BJ (cell line): Measurements from ENCODE around the gene FBXO28. TPM values are rescaled to one million over a fixed set of nuclear protein-coding genes. Genes with fewer than 3 reads are reported as not detected.

Experiments used
- CTCF ChIA-PET: fragments of 350-600 bp; formaldehyde crosslinking; extraction: SDS; loops from one replicate; lab custom pipeline; 2021; ENCODE audit warnings: antibody characterized with exemption, inconsistent platforms; lab: Yijun Ruan, JAX
- POLR2A ChIA-PET: fragments of 300-600 bp; sonication (Branson Sonifier 250); formaldehyde crosslinking; extraction: SDS; loops from one replicate; lab custom pipeline; 2021; ENCODE audit warnings: antibody characterized with exemption; lab: Charles Lee
- DNase-seq: peaks from one replicate; pipeline ENCODE4 v3.0.0-alpha.2; 2011; ENCODE audit warnings: low read depth
- H3K27me3 ChIP-seq: 2 replicates; pipeline ENCODE4 v1.6.0; 2011; ENCODE audit warnings: low read length; ENCODE audit not compliant: control insufficient read depth, insufficient read depth
- H3K36me3 ChIP-seq: 2 replicates; pipeline ENCODE4 v1.5.1; 2011; ENCODE audit warnings: low read length; ENCODE audit not compliant: control insufficient read depth, insufficient read depth
- H3K4me3 ChIP-seq: 2 replicates; pipeline ENCODE4 v1.5.1; 2011; ENCODE audit warnings: low read depth, mild to moderate bottlenecking, control low read depth, low read length
- polyA plus RNA-seq: library from polyadenylated mRNA; depleted of rRNA; stranded (reverse); fragments of >200 nt; gene quantifications from 2 replicates; pipeline ENCODE4 v1.2.3, GENCODE V29; 2011
- TF ChIP-seq, protein P1 (sequence below): IDR thresholded peaks from 2 replicates; pipeline ENCODE4 v1.5.1; 2011; ENCODE audit warnings: low read depth, mild to moderate bottlenecking, control low read depth, inconsistent platforms, low read length, moderate library complexity; ENCODE audit not compliant: insufficient read depth

FBXO28 gene
- polyA plus RNA-seq, 1 experiment = 10.8 TPM

DNA sequence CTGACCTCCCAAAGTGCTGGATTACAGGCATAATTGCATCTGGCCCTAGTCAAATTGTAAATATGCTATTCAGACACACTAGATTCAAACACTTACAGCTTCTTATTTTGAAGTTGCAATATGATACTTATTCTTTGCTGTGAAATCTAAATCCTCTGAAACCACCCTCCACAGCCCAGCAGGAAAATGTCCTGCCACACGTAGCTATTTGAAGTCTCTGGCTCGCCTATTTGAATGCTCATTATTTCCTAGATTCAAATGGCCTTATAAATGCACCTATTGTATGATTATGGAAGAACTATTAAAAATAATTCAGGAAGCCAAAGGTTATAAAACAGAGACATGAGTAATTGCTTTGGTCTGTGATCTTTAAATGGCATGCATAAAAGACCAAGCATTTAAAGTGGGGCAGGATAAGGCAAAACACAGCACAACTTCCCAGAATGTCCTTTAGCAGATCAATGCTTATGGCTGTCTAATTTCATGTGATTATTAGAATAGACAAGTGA lies 26.6 kb upstream of the FBXO28 start:
- TF ChIP-seq, protein P1, sequence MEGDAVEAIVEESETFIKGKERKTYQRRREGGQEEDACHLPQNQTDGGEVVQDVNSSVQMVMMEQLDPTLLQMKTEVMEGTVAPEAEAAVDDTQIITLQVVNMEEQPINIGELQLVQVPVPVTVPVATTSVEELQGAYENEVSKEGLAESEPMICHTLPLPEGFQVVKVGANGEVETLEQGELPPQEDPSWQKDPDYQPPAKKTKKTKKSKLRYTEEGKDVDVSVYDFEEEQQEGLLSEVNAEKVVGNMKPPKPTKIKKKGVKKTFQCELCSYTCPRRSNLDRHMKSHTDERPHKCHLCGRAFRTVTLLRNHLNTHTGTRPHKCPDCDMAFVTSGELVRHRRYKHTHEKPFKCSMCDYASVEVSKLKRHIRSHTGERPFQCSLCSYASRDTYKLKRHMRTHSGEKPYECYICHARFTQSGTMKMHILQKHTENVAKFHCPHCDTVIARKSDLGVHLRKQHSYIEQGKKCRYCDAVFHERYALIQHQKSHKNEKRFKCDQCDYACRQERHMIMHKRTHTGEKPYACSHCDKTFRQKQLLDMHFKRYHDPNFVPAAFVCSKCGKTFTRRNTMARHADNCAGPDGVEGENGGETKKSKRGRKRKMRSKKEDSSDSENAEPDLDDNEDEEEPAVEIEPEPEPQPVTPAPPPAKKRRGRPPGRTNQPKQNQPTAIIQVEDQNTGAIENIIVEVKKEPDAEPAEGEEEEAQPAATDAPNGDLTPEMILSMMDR = no peak
- DNase-seq = no peak
- CTCF ChIA-PET = interaction anchor here (0.7 kb wide), 1 partner anchor 12 kb away, joined by 3 read pairs; no protein-coding TSS in a partner anchor
- POLR2A ChIA-PET = no interaction called here
- H3K27me3 ChIP-seq = no peaks in the 10 kb centered on the region; the same call in 1 of the 2 replicates
- no peaks in the 10 kb centered on the region for H3K36me3 ChIP-seq
- no peak overlapping the region for H3K4me3 ChIP-seq

DNA sequence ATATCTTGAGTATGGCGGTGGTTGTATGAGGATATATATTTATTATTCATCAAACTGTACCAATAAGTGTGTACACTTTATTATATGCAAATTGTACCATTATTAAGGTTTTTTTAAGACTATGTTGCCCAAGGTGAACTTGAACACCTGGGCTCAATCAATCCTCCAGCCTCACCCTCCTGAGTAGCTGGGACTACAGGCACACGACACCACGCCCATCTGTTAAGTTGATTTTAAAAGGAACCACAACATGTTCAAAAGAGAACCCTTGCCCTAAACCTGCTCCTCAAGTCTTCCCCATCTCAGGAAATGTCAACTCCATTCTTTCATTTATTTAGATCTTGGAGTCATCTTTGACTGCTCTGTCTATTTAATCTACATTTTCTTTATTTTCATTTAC lies 24.3 kb upstream of the FBXO28 start:
- no peaks in the 10 kb centered on the region for H3K36me3 ChIP-seq
- TF ChIP-seq, protein P1 = no peak
- ChIA-PET POLR2A (no interaction called here), CTCF (interaction anchor here (0.6 kb wide), 1 partner anchor 372 kb away, joined by 4 read pairs; no protein-coding TSS in a partner anchor)
- H3K4me3 ChIP-seq = no peak overlapping the region
- H3K27me3 ChIP-seq = no peaks in the 10 kb centered on the region; the same call in 1 of the 2 replicates
- DNase-seq = no peak

GRCh38 chr1:224090116-224090515 lies 23.8 kb upstream of the FBXO28 start:
- no peaks in the 10 kb centered on the region for H3K36me3 ChIP-seq
- H3K27me3 ChIP-seq = no peaks in the 10 kb centered on the region; the same call in 1 of the 2 replicates
- H3K4me3 ChIP-seq = no peak overlapping the region
- ChIA-PET CTCF (no interaction called here), POLR2A (no interaction called here)
- no peak for DNase-seq
- TF ChIP-seq, protein P1 = no peak

GRCh38 chr1:224092111-224092510 lies 21.8 kb upstream of the FBXO28 start:
- peaks cover 2% of the 10 kb centered on the region; the same call in 1 of the 2 replicates for H3K27me3 ChIP-seq
- TF ChIP-seq, protein P1 = no peak
- DNase-seq = no peak
- CTCF ChIA-PET = interaction anchor here (0.8 kb wide), 1 partner anchor 24 kb away, joined by 3 read pairs; no protein-coding TSS in a partner anchor
- no peak overlapping the region for H3K4me3 ChIP-seq
- H3K36me3 ChIP-seq = no peaks in the 10 kb centered on the region
- POLR2A ChIA-PET = no interaction called here

GRCh38 chr1:224092601-224093000 lies 21.3 kb upstream of the FBXO28 start:
- TF ChIP-seq, protein P1 = no peak
- Histone ChIP-seq H3K4me3 (no peak overlapping the region), H3K27me3 (peaks cover 2% of the 10 kb centered on the region; the same call in 1 of the 2 replicates), H3K36me3 (no peaks in the 10 kb centered on the region)
- POLR2A ChIA-PET = no interaction called here
- CTCF ChIA-PET = no interaction called here
- DNase-seq = no peak
